ENCODE data around the gene KSR1. TPM values are rescaled to one million over a fixed set of nuclear protein-coding genes. Genes with fewer than 3 reads are reported as not detected.

KSR1 gene
- total RNA-seq, 1 donor from 2014 or later: 59.6 TPM

- H3K4me3 ChIP-seq: no peak overlapping the region
- no peaks in the 10 kb centered on the region for H3K27me3 ChIP-seq (ENCODE audit: low read depth)
- H3K9me3 ChIP-seq: no peaks in the 10 kb centered on the region
- intact Hi-C loops (cut with DNase I): no loop called here
- peak overlapping the region; percentile 0 for H3K27ac ChIP-seq
- H3K4me1 ChIP-seq: no peaks in the 10 kb centered on the region
- peak; percentile 46 to 57 for ATAC-seq
- no peak for DNase-seq
- H3K36me3 ChIP-seq: no peaks in the 10 kb centered on the region
- no peak for TF ChIP-seq CTCF (IDR thresholded peaks at IDR 0.05)
Observed at GRCh38 chr17:27413792-27414191, 42.5 kb upstream of the KSR1 start.

- no peak for TF ChIP-seq CTCF (IDR thresholded peaks at IDR 0.05)
- Histone ChIP-seq H3K4me1 (no peaks in the 10 kb centered on the region), H3K9me3 (no peaks in the 10 kb centered on the region), H3K4me3 (no peak overlapping the region), H3K27ac (no peak overlapping the region), H3K36me3 (no peaks in the 10 kb centered on the region), H3K27me3 (ENCODE audit: low read depth) (no peaks in the 10 kb centered on the region)
- DNase-seq (no peak), ATAC-seq (no peak)
- intact Hi-C loops (cut with DNase I): no loop called here
Observed at GRCh38 chr17:27414271-27414670, 42.0 kb upstream of the KSR1 start.

- DNase-seq: no peak
- no peak overlapping the region for H3K27ac ChIP-seq
- intact Hi-C loops (cut with DNase I): no loop called here
- H3K9me3 ChIP-seq: no peaks in the 10 kb centered on the region
- TF ChIP-seq CTCF (IDR thresholded peaks at IDR 0.05): no peak
- no peaks in the 10 kb centered on the region for H3K27me3 ChIP-seq (ENCODE audit: low read depth)
- no peak overlapping the region for H3K4me3 ChIP-seq
- H3K4me1 ChIP-seq: no peaks in the 10 kb centered on the region
- no peak for ATAC-seq
- H3K36me3 ChIP-seq: no peaks in the 10 kb centered on the region
Observed at GRCh38 chr17:27414694-27415093, 41.6 kb upstream of the KSR1 start.

GRCh38 chr17:27415120-27415795 lies 41.0 kb upstream of the KSR1 start:
- ATAC-seq (no peak), DNase-seq (no peak)
- no peaks in the 10 kb centered on the region for H3K27me3 ChIP-seq (ENCODE audit: low read depth)
- H3K4me1 ChIP-seq: no peaks in the 10 kb centered on the region
- H3K27ac ChIP-seq: no peak overlapping the region
- intact Hi-C loops (cut with DNase I): no loop called here
- H3K36me3 ChIP-seq: no peaks in the 10 kb centered on the region
- TF ChIP-seq CTCF (IDR thresholded peaks at IDR 0.05): no peak
- H3K9me3 ChIP-seq: no peaks in the 10 kb centered on the region
- no peak overlapping the region for H3K4me3 ChIP-seq

GRCh38 chr17:27417596-27418365 lies 38.5 kb upstream of the KSR1 start:
- no peaks in the 10 kb centered on the region for H3K27me3 ChIP-seq (ENCODE audit: low read depth)
- H3K36me3 ChIP-seq: no peaks in the 10 kb centered on the region
- no peak overlapping the region for H3K4me3 ChIP-seq
- no peaks in the 10 kb centered on the region for H3K9me3 ChIP-seq
- no peak for DNase-seq
- intact Hi-C loops (cut with DNase I): no loop called here
- ATAC-seq: no peak
- no peaks in the 10 kb centered on the region for H3K4me1 ChIP-seq
- no peak overlapping the region for H3K27ac ChIP-seq
- no peak for TF ChIP-seq CTCF (IDR thresholded peaks at IDR 0.05)
